CD4-positive, alpha-beta T cell treated with Interferon alpha-2 for 1 hour (primary cell): Measurements from ENCODE around the gene KPTN.

Experiments
- DNase-seq, 2 donors: peaks; one replicate each; pipeline ENCODE4 v3.0.0-alpha.2; 2020 to 2022

Gene KPTN

DNA sequence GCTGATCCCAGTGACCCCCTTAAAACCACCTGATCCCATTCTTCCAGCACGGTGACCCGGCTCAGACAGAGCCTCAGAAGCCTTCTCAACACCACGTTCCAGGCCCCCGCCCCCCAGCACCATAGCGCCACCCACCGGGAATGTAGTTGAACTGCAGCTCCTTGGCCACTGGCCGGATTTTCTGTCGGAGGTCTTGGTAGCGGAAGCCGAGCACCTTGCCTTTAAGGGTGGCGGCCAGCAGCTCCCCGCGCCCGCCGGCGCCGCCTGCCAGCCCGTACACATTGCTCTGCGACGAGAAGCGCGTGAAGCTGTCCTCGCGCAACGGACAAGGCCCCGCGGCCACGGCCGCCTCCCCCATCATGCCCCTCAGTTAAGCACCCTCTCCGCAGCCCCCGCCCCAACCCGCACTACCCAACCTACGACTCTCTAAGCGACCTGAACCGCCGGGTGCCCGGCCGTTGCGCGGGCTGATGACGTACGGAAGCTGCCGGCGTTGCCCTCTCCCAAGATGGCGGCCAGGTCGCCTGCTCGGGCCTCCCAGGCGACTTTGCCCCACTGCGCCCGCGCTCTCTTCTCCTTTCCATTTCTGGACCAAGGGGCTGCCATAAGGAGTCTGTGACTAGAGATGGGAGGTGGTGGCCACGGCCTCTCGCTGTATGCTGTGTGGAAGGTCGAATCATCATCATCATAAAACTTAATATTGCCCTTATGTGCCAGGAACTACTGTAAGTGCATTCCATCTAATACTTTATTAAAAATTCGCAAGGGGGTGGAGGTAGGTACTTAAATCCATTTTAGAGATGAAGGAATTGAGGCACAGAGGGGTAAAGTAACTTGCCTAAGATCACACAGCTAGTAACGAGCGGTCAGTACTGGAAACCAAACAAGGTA lies at the start of gene KPTN:
TSS of gene KPTN (minus strand) at position 420 of the 891 bp plus-strand sequence. CDS start at position 361, 59 bp downstream.
- peak; percentile 90 to 91 for DNase-seq

DNA sequence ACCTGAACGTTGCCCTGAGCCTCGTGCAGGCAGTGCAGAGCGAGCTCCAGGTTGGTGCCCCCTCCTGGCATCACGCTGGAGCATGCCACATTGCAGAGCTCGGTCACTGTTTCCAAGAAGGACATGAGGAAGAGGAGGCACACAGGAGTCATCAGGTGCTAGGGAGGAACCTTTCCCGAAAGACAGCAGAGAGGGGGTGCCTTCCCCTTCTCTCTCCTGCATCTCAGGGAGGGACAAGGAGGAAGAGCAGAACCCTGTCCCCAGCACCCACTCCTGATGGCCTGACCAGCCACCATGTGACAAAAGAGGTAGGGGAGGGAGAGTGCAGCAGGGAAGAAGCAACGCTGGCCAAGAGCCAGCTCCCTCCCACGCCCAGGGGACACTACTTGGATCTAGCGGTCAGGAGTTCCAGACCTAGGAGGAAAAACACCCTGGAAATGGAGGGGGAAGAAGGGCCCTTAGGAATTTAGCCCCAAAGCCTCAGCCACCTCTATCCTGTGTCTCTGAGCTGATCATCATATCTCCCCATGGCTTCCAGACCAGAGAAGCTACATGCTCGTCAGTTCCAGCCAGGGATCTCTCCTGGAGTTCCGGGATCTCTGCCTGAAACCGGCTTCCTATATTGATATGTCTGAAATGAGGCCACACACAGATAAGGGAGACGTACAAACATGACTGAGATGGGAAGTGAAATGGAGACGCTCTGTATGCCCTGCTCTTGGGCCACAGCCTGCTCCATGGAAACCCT lies 47.8 kb upstream of the KPTN start:
- DNase-seq, result no peak

DNA sequence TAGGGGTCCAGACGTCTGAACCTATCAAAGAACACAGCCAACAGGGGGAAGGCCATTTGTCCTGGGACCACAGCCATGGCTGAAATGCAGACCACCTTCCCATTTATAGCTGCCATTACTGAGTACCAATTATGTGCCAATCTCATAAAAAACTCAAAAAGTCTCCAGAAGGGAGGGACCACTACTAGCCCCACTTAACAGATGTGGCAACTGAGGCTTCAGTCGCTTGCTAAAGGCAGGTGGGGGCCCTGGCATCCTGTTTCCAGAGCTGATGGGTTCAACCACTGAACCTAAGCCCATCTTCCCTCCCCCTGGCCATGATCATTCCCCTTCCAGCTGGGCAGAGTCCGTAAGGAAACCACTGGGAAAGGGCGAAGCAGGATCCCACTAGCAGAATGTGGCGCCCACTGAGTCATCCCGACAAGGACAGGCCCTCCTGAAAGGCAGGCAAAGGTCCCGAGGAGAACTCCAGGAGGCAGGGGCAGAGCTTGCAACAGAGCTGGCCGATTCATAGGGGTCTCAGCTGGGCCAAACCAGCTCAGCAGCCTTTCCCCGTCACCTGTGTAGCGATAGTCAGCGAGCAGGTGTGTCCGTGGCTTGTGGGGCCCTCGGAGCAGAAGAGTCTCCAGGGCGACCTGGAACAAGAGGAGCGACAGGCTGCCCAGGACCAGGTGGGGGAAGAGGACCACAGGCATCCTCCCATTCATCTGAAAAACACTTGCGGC lies 45.2 kb upstream of the KPTN start:
- no peak for DNase-seq

- DNase-seq, result no peak
Observed at GRCh38 chr19:47526798-47527197, 42.8 kb upstream of the KPTN start.

DNA sequence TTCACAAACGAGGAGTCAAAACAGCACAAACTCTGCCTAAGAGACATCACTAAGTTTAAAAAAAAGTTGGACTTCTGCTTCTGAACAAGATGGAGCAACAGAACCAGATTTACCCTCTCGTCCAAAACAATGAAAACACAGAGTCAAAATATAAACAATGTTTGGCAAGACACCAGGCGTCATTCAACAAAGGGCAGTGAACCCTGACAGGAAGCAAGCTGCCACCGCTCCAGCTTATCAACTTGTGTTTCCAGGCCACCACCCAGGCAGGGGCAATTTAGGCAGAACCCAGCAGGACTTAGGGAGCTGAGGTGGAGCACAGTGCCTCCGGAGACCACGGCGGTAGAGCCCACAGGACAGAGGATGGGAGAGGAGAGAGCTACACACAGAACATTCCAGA lies 39.5 kb upstream of the KPTN start:
- no peak for DNase-seq

DNA sequence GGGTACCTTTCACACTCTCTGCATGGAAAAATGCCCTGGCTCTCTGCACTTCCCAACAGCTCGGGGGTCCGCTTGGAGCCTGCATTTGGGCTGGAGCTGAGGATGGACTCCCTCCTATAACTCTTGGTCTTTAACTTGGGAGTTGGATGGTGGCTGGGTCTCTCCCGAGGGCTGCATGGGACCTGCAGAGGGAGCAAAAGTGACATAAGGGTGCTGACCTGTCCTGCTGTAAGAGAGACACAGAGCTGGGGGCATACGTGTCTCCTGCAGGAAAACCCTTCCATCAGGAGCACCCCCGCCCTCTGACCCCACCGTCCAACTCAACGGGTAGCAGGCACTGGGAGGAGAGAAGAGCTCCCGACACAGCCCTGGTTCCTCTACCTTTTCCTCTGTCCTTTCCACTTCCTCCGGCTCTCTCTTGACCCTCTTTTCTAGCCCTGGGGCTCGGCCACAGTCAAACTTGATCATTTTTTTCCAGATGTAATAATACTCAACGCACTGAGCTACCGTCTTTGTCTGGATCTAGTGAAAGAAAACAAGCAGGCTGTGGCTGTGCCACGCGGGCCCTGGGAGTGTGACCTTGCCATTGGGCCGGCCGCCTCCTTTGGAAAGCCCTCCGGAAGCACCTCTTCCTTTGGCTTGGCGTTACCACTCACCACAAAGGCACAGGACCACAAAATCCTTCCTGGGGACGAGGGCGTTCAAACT lies 37.6 kb upstream of the KPTN start:
- no peak for DNase-seq

DNA sequence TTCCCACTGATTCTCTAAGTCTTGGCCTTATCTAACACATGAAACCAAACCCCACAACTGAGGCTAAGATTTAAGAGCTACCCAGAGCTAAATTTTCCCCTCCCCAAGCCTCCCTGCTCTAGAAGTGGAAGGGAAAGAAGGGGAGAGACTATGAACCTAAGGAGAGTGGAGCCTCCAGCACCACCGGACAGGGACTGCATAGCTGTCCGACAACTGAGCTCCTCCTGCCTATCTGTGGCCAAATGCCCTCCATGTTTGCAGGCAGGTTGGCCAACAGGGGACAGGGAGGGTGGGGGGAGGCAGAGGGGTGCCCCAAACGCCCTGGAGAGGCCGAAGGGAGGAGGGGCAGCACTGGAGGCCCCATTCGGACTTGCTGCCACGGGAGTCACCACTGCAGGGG lies 36.8 kb upstream of the KPTN start:
- no peak for DNase-seq

DNA sequence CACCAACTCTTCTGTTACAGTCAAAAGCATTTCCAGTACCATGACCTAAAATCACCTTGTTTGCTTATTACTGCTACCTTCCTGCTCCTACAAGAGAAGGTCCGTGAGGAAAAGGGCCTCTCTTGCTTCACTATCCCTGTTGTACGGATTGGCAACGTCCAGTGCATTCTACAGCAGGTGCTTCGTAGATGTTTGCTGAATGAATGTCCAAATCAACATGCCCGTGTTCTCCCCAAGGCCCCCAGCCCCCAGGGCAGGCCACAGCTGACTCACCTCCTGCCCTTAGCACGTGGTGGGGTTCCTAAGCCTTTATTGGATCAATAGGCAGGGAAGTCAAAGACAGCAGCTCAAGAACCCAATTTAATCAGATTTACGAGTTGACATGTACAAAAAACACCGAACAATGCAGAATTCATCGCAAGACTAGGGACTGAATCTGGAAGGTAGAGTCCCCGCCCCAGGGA lies 36.4 kb upstream of the KPTN start:
- DNase-seq, result no peak

- no peak for DNase-seq
Observed at GRCh38 chr19:47518854-47519253, 34.8 kb upstream of the KPTN start.

GRCh38 chr19:47518139-47518538 lies 34.1 kb upstream of the KPTN start:
- peak; percentile 72 to 78 for DNase-seq

- peak; percentile 100 for DNase-seq
Observed at GRCh38 chr19:47514869-47515588, 31.0 kb upstream of the KPTN start, which contains the start of gene NAPA. Gene NAPA, minus strand, starts transcription at chr19:47515063. Its CDS starts 123 bp downstream, at chr19:47514940.

DNA sequence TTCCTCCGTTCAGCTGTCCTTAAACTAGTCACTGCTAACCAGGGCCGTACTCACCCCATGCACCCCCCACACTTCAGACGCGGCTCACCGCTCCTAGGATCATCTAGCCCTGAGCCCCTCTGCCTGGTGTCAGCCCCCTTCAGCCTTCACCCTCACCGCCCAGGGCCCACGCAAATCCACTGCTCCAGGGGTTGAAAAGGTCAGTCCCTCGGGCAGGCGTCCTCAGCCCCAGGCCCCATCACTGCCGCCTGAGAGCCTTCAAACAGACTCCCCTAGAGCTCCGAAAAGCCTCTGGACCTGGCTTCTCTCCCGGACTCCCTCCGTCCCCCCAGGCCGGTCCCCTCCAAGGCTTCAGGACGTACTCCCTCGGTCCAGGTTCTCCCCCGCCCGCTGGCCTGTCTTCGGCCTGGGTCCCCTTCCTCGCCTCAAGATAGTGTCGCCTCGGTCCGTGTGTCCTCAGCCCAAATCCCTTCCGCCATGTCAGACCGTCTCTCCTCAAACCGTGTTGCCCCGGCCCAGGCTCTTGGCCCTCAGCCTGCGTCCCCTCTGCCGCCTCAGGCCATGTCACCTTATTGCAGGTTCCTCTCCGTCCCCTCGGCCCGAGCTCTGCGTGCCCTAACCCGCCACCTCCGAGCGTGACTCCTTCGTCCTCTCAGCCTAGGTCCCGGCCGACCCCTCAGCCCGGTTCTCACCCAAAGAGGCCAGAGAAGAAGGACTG lies 30.3 kb upstream of the KPTN start:
- DNase-seq, result no peak

- no peak for DNase-seq
Observed at GRCh38 chr19:47512948-47513319, 28.9 kb upstream of the KPTN start.

DNA sequence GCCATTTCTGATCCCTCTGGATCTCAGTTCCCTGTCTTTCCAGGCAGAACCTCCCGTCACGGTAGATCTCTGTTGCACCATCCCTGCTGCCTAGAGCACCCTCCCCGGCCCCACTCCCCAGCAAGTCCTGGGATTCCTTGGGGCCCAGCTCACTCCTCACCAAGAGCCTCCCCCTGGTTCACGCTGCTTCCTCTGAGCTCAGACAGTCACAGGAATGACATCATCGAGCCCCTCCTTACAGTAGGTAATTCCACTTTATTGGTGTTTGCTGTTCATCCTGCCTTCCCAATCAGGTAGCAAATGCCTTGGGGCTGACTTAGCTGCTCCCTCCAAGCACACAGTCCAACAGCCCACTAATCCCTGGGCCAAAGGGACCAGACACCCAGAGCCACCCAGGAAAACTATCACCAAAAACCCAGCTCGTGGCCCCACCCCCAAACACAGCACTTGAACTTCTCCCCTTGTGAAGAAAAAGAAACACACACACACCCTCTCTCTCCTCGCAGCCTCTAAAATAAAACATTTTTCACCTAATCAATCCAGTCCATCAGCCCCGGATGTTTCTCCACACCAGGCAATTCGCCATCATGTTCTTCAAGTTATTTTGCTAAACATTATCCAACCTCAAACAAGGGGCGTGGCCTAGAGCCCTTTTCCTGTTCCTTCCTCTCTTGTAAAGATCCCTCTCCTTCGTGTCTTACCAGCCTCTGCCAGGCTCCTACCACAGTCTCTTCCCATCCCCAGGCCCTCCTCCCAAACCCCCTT lies 28.3 kb upstream of the KPTN start:
- DNase-seq, result peak in 1 of 2 donors; percentile 42

- DNase-seq, result no peak
Observed at GRCh38 chr19:47511681-47512080, 27.7 kb upstream of the KPTN start.

GRCh38 chr19:47511128-47511517 lies 27.1 kb upstream of the KPTN start:
- no peak for DNase-seq

GRCh38 chr19:47510516-47511127 lies 26.6 kb upstream of the KPTN start:
- DNase-seq, result no peak

DNA sequence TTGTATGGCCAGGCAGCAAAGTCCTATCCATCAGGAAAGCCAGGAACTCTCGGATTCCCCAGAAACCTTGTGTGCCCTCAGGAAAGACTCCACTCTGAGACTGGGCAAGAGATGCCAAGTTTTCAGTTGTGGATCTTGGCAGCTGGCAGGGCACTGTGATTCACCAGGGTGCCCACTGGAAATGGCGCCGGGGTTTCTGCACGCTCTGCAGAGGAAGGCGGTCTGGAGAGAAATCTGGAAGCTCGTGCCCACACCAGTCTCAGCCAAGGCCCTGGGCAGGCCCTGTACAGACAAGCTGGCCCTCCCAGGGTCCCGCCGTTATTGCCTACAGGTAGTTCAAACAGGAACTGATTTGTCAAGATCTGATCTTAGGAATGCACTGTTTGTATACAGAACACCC lies 26.0 kb upstream of the KPTN start:
- DNase-seq, result no peak

GRCh38 chr19:47509170-47509847 lies 25.3 kb upstream of the KPTN start:
- DNase-seq, result no peak
